IgD-negative memory B cell (primary cell): Measurements from ENCODE around the gene ADAMTS4. TPM values are rescaled to one million over a fixed set of nuclear protein-coding genes. Genes with fewer than 3 reads are reported as not detected.

Experiments
- H3K27ac Mint-ChIP-seq, 3 donors: one replicate each; pipeline ENCODE4 v1.8.0; 2020 to 2022; ENCODE audit warnings: mild to moderate bottlenecking in 3 of 3, mixed read lengths in 3 of 3, moderate library complexity in 1 of 3
- H3K27me3 Mint-ChIP-seq: one replicate; pipeline ENCODE4 v1.8.0; 2021; ENCODE audit warnings: mixed read lengths
- H3K36me3 Mint-ChIP-seq: one replicate; pipeline ENCODE4 v1.8.0; 2020; ENCODE audit warnings: mild to moderate bottlenecking, mixed read lengths
- H3K4me1 Mint-ChIP-seq, 3 donors: one replicate each; pipeline ENCODE4 v1.8.0; 2020 to 2022; ENCODE audit warnings: mixed read lengths in 3 of 3, mild to moderate bottlenecking in 1 of 3
- H3K4me3 Mint-ChIP-seq, 4 donors: one replicate each; pipeline ENCODE4 v1.8.0; 2020 to 2022; ENCODE audit warnings: mild to moderate bottlenecking in 4 of 4, mixed read lengths in 4 of 4, moderate library complexity in 3 of 4
- H3K9me3 Mint-ChIP-seq, 3 donors: one replicate each; pipeline ENCODE4 v1.8.0; 2020 to 2021; ENCODE audit warnings: mixed read lengths in 3 of 3, mild to moderate bottlenecking in 1 of 3
- polyA plus RNA-seq: library from polyadenylated mRNA; unstranded; fragments of 300-500 nt; fragmentation: Illumina TruSeq; gene quantifications from one replicate; pipeline ENCODE4 v1.2.3, GENCODE V29; 2021

The ADAMTS4 gene
- polyA plus RNA-seq, 1 donor from 2014 or later = not detected

- no peaks in the 10 kb centered on the region for H3K9me3 Mint-ChIP-seq
- H3K27ac Mint-ChIP-seq = peak within 1 kb of the TSS; percentile 85 to 100 (median 99)
- H3K27me3 Mint-ChIP-seq = no peaks in the 10 kb centered on the region
- peaks cover 30 to 49% (median 41%) of the 10 kb centered on the region in 3 donors for H3K4me1 Mint-ChIP-seq
- peaks cover 2% of the 10 kb centered on the region for H3K36me3 Mint-ChIP-seq
- H3K4me3 Mint-ChIP-seq = peak within 1 kb of the TSS; percentile 92 to 100 (median 98)
Observed at GRCh38 chr1:161177112-161177935, 21.5 kb downstream of the ADAMTS4 start, which contains the start of gene B4GALT3. Gene B4GALT3, minus strand, starts transcription at chr1:161177507. Its CDS starts 1,447 bp downstream, at chr1:161176060.

GRCh38 chr1:161176468-161177111 lies 22.3 kb downstream of the ADAMTS4 start:
- peak overlapping the region; percentile 85 to 100 (median 99) for H3K27ac Mint-ChIP-seq
- H3K9me3 Mint-ChIP-seq = no peaks in the 10 kb centered on the region
- H3K27me3 Mint-ChIP-seq = no peaks in the 10 kb centered on the region
- peaks cover 26 to 44% (median 37%) of the 10 kb centered on the region in 3 donors for H3K4me1 Mint-ChIP-seq
- H3K36me3 Mint-ChIP-seq = peaks cover 2% of the 10 kb centered on the region
- H3K4me3 Mint-ChIP-seq = peak overlapping the region; percentile 92 to 100 (median 98)

GRCh38 chr1:161175771-161176453 lies 22.9 kb downstream of the ADAMTS4 start:
- no peaks in the 10 kb centered on the region for H3K9me3 Mint-ChIP-seq
- H3K4me1 Mint-ChIP-seq = peaks cover 26 to 42% (median 39%) of the 10 kb centered on the region in 3 donors
- H3K27me3 Mint-ChIP-seq = no peaks in the 10 kb centered on the region
- H3K27ac Mint-ChIP-seq = peak overlapping the region; percentile 23 to 100 (median 85)
- peaks cover 2% of the 10 kb centered on the region for H3K36me3 Mint-ChIP-seq
- peak overlapping the region; percentile 92 to 100 (median 98) for H3K4me3 Mint-ChIP-seq

GRCh38 chr1:161174911-161175310 lies 23.9 kb downstream of the ADAMTS4 start:
- peak overlapping the region in 2 of 4 donors; percentile 92 to 97 for H3K4me3 Mint-ChIP-seq
- peak overlapping the region in 1 of 3 donors; percentile 71 for H3K27ac Mint-ChIP-seq
- no peaks in the 10 kb centered on the region for H3K27me3 Mint-ChIP-seq
- H3K9me3 Mint-ChIP-seq = no peaks in the 10 kb centered on the region
- H3K36me3 Mint-ChIP-seq = peaks cover 2% of the 10 kb centered on the region
- peaks cover 20 to 35% (median 31%) of the 10 kb centered on the region in 3 donors for H3K4me1 Mint-ChIP-seq

- Mint-ChIP-seq H3K4me1 (peaks cover 20 to 35% (median 31%) of the 10 kb centered on the region in 3 donors), H3K9me3 (no peaks in the 10 kb centered on the region), H3K36me3 (peaks cover 2% of the 10 kb centered on the region), H3K27ac (peak overlapping the region in 1 of 3 donors; percentile 39), H3K4me3 (peak overlapping the region in 2 of 4 donors; percentile 59 to 87), H3K27me3 (no peaks in the 10 kb centered on the region)
Observed at GRCh38 chr1:161173711-161174110, 25.1 kb downstream of the ADAMTS4 start.

- H3K4me1 Mint-ChIP-seq = peaks cover 14 to 31% (median 27%) of the 10 kb centered on the region in 3 donors
- H3K36me3 Mint-ChIP-seq = peaks cover 2% of the 10 kb centered on the region
- peak overlapping the region in 2 of 4 donors; percentile 59 to 76 for H3K4me3 Mint-ChIP-seq
- no peaks in the 10 kb centered on the region for H3K9me3 Mint-ChIP-seq
- no peak overlapping the region for H3K27ac Mint-ChIP-seq
- no peaks in the 10 kb centered on the region for H3K27me3 Mint-ChIP-seq
Observed at GRCh38 chr1:161172776-161173376, 26.0 kb downstream of the ADAMTS4 start.

- H3K36me3 Mint-ChIP-seq = peaks cover 2% of the 10 kb centered on the region
- no peaks in the 10 kb centered on the region for H3K9me3 Mint-ChIP-seq
- H3K4me1 Mint-ChIP-seq = peaks cover 9 to 29% (median 25%) of the 10 kb centered on the region in 3 donors
- H3K4me3 Mint-ChIP-seq = peak overlapping the region in 1 of 4 donors; percentile 59
- H3K27me3 Mint-ChIP-seq = no peaks in the 10 kb centered on the region
- peak overlapping the region in 1 of 3 donors; percentile 12 for H3K27ac Mint-ChIP-seq
Observed at GRCh38 chr1:161172349-161172748, 26.5 kb downstream of the ADAMTS4 start.

- H3K9me3 Mint-ChIP-seq = no peaks in the 10 kb centered on the region
- no peak overlapping the region for H3K4me3 Mint-ChIP-seq
- H3K27me3 Mint-ChIP-seq = no peaks in the 10 kb centered on the region
- H3K27ac Mint-ChIP-seq = peak overlapping the region in 1 of 3 donors; percentile 86
- peaks cover 2% of the 10 kb centered on the region for H3K36me3 Mint-ChIP-seq
- peaks cover 4 to 30% (median 30%) of the 10 kb centered on the region in 3 donors for H3K4me1 Mint-ChIP-seq
Observed at GRCh38 chr1:161171696-161172095, 27.2 kb downstream of the ADAMTS4 start.

- Mint-ChIP-seq H3K36me3 (peaks cover 2% of the 10 kb centered on the region), H3K9me3 (no peaks in the 10 kb centered on the region), H3K4me1 (peaks cover 3 to 27% (median 25%) of the 10 kb centered on the region in 3 donors), H3K4me3 (peak overlapping the region in 1 of 4 donors; percentile 57), H3K27ac (peak overlapping the region in 1 of 3 donors; percentile 86), H3K27me3 (no peaks in the 10 kb centered on the region)
Observed at GRCh38 chr1:161171191-161171590, 27.7 kb downstream of the ADAMTS4 start.

- Mint-ChIP-seq H3K4me3 (peak overlapping the region in 2 of 4 donors; percentile 78 to 93), H3K27me3 (no peaks in the 10 kb centered on the region), H3K4me1 (peaks cover 10 to 20% (median 18%) of the 10 kb centered on the region in 3 donors), H3K27ac (peak overlapping the region in 1 of 3 donors; percentile 80), H3K36me3 (peaks cover 2% of the 10 kb centered on the region), H3K9me3 (no peaks in the 10 kb centered on the region)
Observed at GRCh38 chr1:161168906-161169305, 29.9 kb downstream of the ADAMTS4 start.

- peak overlapping the region; percentile 95 to 98 (median 97) for H3K27ac Mint-ChIP-seq
- no peaks in the 10 kb centered on the region for H3K9me3 Mint-ChIP-seq
- H3K27me3 Mint-ChIP-seq = no peaks in the 10 kb centered on the region
- H3K4me3 Mint-ChIP-seq = peak overlapping the region; percentile 86 to 93 (median 92)
- H3K4me1 Mint-ChIP-seq = peaks cover 10 to 23% (median 18%) of the 10 kb centered on the region in 3 donors
- peaks cover 3% of the 10 kb centered on the region for H3K36me3 Mint-ChIP-seq
Observed at GRCh38 chr1:161166669-161167548, 31.9 kb downstream of the ADAMTS4 start.

- Mint-ChIP-seq H3K9me3 (no peaks in the 10 kb centered on the region), H3K4me1 (peaks cover 10 to 29% (median 27%) of the 10 kb centered on the region in 3 donors), H3K27me3 (no peaks in the 10 kb centered on the region)
Observed at GRCh38 chr1:161165742-161166668, 32.8 kb downstream of the ADAMTS4 start, which contains the start of gene PPOX. Gene PPOX, plus strand, starts transcription at chr1:161166426. Its CDS starts 422 bp downstream, at chr1:161166848.

More at GRCh38 chr1:161165742-161166668, 32.8 kb downstream of the ADAMTS4 start, which contains the start of gene PPOX:
- Mint-ChIP-seq H3K27ac (peak within 1 kb of the TSS; percentile 95 to 98 (median 97)), H3K4me3 (peak within 1 kb of the TSS; percentile 86 to 93 (median 92)), H3K36me3 (peaks cover 3% of the 10 kb centered on the region)
